Activated naive CD8-positive, alpha-beta T cell treated with anti-CD3 and anti-CD28 coated beads, Interleukin-2, amount 10 ng/mL, durations not matched to agents 7 days and 5 days (primary cell): ENCODE results near the gene LEPR. TPM values are rescaled to one million over a fixed set of nuclear protein-coding genes. Genes with fewer than 3 reads are reported as not detected.

Experiments used
- ATAC-seq: fragments of 150-1000 bp; cut with Tn5 transposase; one replicate; pipeline ENCODE4 v1.10.0; 2021; ENCODE audit warnings: low read depth, moderate library complexity
- POLR2A ChIA-PET: fragments of 350-600 bp; sonication (Branson Sonifier 250); formaldehyde crosslinking; loops from one replicate; lab custom pipeline; 2021; ENCODE audit warnings: antibody characterized with exemption; lab: Charles Lee
- DNase-seq: peaks from one replicate; pipeline ENCODE4 v3.0.0; 2021
- H3K27ac Mint-ChIP-seq: one replicate; pipeline ENCODE4 v1.8.0; 2022; ENCODE audit warnings: mild to moderate bottlenecking, mixed read lengths
- H3K27me3 Mint-ChIP-seq: one replicate; pipeline ENCODE4 v1.8.0; 2022; ENCODE audit warnings: mild to moderate bottlenecking, moderate library complexity, mixed read lengths
- H3K36me3 Mint-ChIP-seq: one replicate; pipeline ENCODE4 v1.8.0; 2021; ENCODE audit warnings: mild to moderate bottlenecking, mixed read lengths
- H3K4me1 Mint-ChIP-seq: one replicate; pipeline ENCODE4 v1.8.0; 2021; ENCODE audit warnings: mixed read lengths
- H3K4me3 Mint-ChIP-seq: one replicate; pipeline ENCODE4 v1.8.0; 2022; ENCODE audit warnings: mild to moderate bottlenecking, moderate library complexity, mixed read lengths
- H3K9me3 Mint-ChIP-seq: one replicate; pipeline ENCODE4 v1.8.0; 2021; ENCODE audit warnings: mixed read lengths
- total RNA-seq, 2 experiments: library from RNA; stranded (reverse); gene quantifications; one replicate each; pipeline ENCODE4 v1.2.3, GENCODE V29; 2021

The LEPR gene
- total RNA-seq, 2 experiments from 2014 or later = 1.9 to 2.8 TPM

- H3K27ac Mint-ChIP-seq = no peak overlapping the region
- POLR2A ChIA-PET = no interaction called here
- no peaks in the 10 kb centered on the region for H3K36me3 Mint-ChIP-seq
- DNase-seq (no peak), ATAC-seq (no peak)
- H3K9me3 Mint-ChIP-seq = no peaks in the 10 kb centered on the region
- no peak overlapping the region for H3K4me3 Mint-ChIP-seq
- H3K27me3 Mint-ChIP-seq = peaks cover 15% of the 10 kb centered on the region
- peaks cover 8% of the 10 kb centered on the region for H3K4me1 Mint-ChIP-seq
These were observed 2.7 kb upstream of the LEPR start for GRCh38 chr1:65417729-65418128.

- no peak overlapping the region for H3K27ac Mint-ChIP-seq
- peaks cover 12% of the 10 kb centered on the region for H3K27me3 Mint-ChIP-seq
These were observed 1.8 kb upstream of the LEPR start for GRCh38 chr1:65418522-65419185.

GRCh38 chr1:65419681-65420589 lies 533 bp upstream of the LEPR start:
- peaks cover 13% of the 10 kb centered on the region for H3K4me1 Mint-ChIP-seq
- ATAC-seq = peak; percentile 90
- no peak overlapping the region for H3K4me3 Mint-ChIP-seq
- peaks cover 4% of the 10 kb centered on the region for H3K36me3 Mint-ChIP-seq
- POLR2A ChIA-PET = interaction anchor here (0.6 to 1.6 kb wide), 6 partner anchors 17 to 1634 kb away, joined by 3 to 8 read pairs (median 4); partner anchors contain the start of gene SLC35D1
- no peaks in the 10 kb centered on the region for H3K9me3 Mint-ChIP-seq
- peak; percentile 96 for DNase-seq
- H3K27me3 Mint-ChIP-seq = peaks cover 12% of the 10 kb centered on the region
- H3K27ac Mint-ChIP-seq = peak overlapping the region; percentile 87

More at GRCh38 chr1:65418522-65419185, 1.8 kb upstream of the LEPR start:
- ATAC-seq = no peak
- no peak for DNase-seq
- Mint-ChIP-seq H3K4me3 (peak overlapping the region; percentile 45), H3K4me1 (peaks cover 8% of the 10 kb centered on the region), H3K36me3 (no peaks in the 10 kb centered on the region), H3K9me3 (no peaks in the 10 kb centered on the region)
- POLR2A ChIA-PET = no interaction called here

DNA sequence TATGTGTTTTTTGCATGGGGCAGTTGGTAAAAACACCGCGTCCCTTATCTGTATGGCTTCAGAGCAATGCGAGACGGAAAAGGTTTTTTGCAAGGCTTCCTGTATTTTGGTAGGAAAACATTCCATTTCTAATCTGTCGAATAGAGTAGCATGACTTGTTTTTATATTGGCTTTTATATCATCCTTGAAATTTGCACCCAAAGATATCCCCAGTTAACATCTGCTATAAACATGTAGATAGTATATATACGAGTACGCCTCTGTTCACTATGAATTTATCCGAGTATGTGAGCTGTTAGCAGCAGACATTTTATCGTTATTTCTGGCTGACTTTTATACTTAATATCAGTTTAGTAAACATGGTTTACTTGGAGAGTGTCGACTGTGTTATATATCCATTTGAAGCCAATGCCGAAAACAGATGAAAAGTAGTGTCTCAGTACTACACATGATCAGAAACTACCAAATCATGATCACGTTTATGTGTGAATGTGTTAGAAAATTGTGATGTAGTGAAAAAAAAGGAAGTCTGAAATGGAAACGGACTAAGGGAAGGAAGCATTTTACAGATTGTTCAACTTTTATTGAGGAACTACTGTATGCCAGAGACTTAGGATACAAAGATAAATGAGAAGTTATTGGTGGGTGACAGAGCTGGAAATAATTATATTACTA lies 1.0 kb downstream of the LEPR start:
- Mint-ChIP-seq H3K9me3 (no peaks in the 10 kb centered on the region), H3K27me3 (peaks cover 8% of the 10 kb centered on the region), H3K4me1 (peaks cover 13% of the 10 kb centered on the region), H3K36me3 (peaks cover 18% of the 10 kb centered on the region), H3K27ac (no peak overlapping the region), H3K4me3 (no peak overlapping the region)
- no peak for DNase-seq
- ATAC-seq = no peak
- POLR2A ChIA-PET = no interaction called here

DNA sequence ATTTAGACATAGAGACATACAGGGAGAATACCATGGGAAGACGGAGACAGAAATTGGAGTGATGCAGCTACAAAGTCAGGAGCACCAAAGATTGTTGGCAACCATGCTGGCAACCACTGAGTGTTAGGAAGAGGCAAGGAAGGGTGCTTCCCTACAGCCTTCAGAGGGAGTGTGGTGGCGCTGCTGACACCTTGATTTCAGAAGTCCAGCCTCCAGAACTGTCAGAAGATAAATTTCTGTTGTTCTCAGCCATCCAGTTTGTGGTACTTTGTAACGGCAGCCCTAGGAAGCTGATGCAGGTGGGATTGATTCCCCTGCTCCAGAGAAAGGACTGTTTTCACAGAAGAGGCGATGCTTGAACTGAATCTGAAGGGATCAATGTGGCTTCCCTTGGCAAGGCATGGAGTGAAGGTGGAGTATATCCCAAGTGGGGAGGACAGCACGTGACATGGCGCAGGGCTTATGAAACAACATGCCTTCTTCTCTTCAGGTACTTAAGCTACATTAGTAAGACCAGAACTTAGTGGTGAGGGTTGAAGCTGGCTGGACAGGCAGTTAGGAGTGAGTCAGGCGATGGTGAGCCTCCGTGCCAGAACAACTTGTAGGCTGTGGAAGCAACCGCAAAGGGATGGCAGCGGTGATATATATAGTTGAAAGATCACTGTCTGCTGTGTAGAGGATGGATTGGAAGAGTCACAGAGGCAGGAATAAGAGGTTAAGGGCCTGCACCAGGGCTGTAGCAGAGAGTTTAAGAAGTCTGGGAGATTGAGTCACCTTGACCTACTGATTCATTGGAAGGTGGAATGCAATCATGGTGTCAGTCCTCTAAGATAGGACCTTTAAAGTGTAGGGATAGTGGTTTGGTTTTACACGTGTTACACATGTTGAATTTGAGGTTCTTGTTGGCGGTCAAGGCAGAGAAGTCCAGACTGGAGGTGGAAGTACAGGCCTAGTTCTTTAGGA lies 2.1 kb downstream of the LEPR start:
- DNase-seq (no peak), ATAC-seq (no peak)
- Mint-ChIP-seq H3K9me3 (no peaks in the 10 kb centered on the region), H3K4me3 (no peak overlapping the region), H3K36me3 (peaks cover 18% of the 10 kb centered on the region), H3K4me1 (peaks cover 11% of the 10 kb centered on the region), H3K27me3 (peaks cover 4% of the 10 kb centered on the region), H3K27ac (no peak overlapping the region)
- POLR2A ChIA-PET = no interaction called here

- no peaks in the 10 kb centered on the region for H3K9me3 Mint-ChIP-seq
- no peak overlapping the region for H3K27ac Mint-ChIP-seq
- H3K36me3 Mint-ChIP-seq = peaks cover 20% of the 10 kb centered on the region
- POLR2A ChIA-PET = no interaction called here
- ATAC-seq = no peak
- peaks cover 9% of the 10 kb centered on the region for H3K4me1 Mint-ChIP-seq
- H3K4me3 Mint-ChIP-seq = no peak overlapping the region
- no peak for DNase-seq
- no peaks in the 10 kb centered on the region for H3K27me3 Mint-ChIP-seq
These were observed 3.6 kb downstream of the LEPR start for GRCh38 chr1:65423884-65424572.

DNA sequence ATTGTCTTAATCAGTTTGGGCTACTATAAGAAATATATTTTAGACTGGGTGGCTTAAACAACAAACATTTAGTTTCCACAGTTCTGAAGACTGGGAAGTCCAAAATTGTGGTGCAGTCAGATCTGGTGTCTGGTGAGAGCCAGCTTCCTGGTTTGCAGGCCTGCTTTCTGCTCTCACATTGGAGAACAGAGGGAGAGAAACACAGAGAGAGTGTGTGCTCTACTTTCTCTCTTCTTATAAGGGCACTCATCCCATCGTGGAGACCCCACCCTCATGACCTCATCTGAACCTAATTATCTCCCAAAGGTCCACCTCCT lies 4.1 kb downstream of the LEPR start:
- no peaks in the 10 kb centered on the region for H3K9me3 Mint-ChIP-seq
- H3K36me3 Mint-ChIP-seq = peaks cover 21% of the 10 kb centered on the region
- peaks cover 7% of the 10 kb centered on the region for H3K4me1 Mint-ChIP-seq
- no peak for DNase-seq
- no peak overlapping the region for H3K27ac Mint-ChIP-seq
- ATAC-seq = no peak
- no peaks in the 10 kb centered on the region for H3K27me3 Mint-ChIP-seq
- POLR2A ChIA-PET = no interaction called here
- no peak overlapping the region for H3K4me3 Mint-ChIP-seq

DNA sequence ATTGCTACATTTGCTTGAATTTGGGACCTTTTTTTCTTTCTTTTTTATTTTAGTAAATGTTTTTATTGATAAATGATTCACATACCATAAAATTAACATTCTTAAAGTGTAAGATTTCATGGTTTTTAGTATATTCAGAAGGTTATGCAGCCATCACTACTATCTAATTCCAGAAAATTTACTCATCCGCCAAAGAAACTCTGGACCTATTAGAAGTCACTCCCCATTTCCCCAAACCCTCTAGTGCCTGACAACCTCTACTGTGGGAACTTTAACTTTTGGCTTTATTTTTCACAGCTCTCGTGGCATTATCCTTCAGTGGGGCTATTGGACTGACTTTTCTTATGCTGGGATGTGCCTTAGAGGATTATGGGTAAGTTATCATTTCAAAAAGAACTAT lies 4.5 kb downstream of the LEPR start:
- H3K4me3 Mint-ChIP-seq = no peak overlapping the region
- no peak overlapping the region for H3K27ac Mint-ChIP-seq
- H3K9me3 Mint-ChIP-seq = no peaks in the 10 kb centered on the region
- no peaks in the 10 kb centered on the region for H3K27me3 Mint-ChIP-seq
- DNase-seq (no peak), ATAC-seq (no peak)
- POLR2A ChIA-PET = no interaction called here
- H3K36me3 Mint-ChIP-seq = peaks cover 24% of the 10 kb centered on the region
- H3K4me1 Mint-ChIP-seq = peaks cover 8% of the 10 kb centered on the region

- ATAC-seq = no peak
- POLR2A ChIA-PET = no interaction called here
- H3K4me3 Mint-ChIP-seq = no peak overlapping the region
- H3K36me3 Mint-ChIP-seq = peaks cover 25% of the 10 kb centered on the region
- no peak overlapping the region for H3K27ac Mint-ChIP-seq
- peaks cover 8% of the 10 kb centered on the region for H3K4me1 Mint-ChIP-seq
- no peaks in the 10 kb centered on the region for H3K27me3 Mint-ChIP-seq
- no peak for DNase-seq
- no peaks in the 10 kb centered on the region for H3K9me3 Mint-ChIP-seq
These were observed 5.2 kb downstream of the LEPR start for GRCh38 chr1:65425697-65426096.

- ATAC-seq (no peak), DNase-seq (no peak)
- Mint-ChIP-seq H3K4me1 (peaks cover 10% of the 10 kb centered on the region), H3K27ac (no peak overlapping the region), H3K27me3 (no peaks in the 10 kb centered on the region), H3K4me3 (no peak overlapping the region), H3K9me3 (no peaks in the 10 kb centered on the region), H3K36me3 (peaks cover 26% of the 10 kb centered on the region)
- POLR2A ChIA-PET = no interaction called here
These were observed 8.6 kb downstream of the LEPR start for GRCh38 chr1:65429078-65429477.

DNA sequence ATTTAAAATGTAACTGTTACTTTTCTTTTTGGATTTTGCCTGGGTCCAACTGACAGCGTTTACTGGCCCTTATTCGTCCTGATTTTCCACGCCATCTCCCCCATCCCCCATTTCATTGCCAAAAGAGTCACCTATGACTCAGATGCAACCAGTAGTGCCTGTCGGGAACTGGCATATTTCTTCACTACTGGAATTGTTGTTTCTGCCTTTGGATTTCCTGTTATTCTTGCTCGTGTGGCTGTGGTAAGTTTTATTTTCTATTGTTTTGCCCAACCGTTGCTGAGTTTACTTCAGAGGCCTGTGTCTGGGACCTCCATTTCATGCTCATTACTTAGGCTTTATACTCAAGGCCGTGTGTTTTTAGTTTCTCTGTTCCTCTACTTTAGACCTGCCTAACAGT lies 9.3 kb downstream of the LEPR start:
- no peak for ATAC-seq
- Mint-ChIP-seq H3K27ac (no peak overlapping the region), H3K36me3 (peaks cover 24% of the 10 kb centered on the region), H3K4me1 (peaks cover 8% of the 10 kb centered on the region), H3K27me3 (no peaks in the 10 kb centered on the region), H3K4me3 (no peak overlapping the region), H3K9me3 (no peaks in the 10 kb centered on the region)
- DNase-seq = no peak
- POLR2A ChIA-PET = no interaction called here

DNA sequence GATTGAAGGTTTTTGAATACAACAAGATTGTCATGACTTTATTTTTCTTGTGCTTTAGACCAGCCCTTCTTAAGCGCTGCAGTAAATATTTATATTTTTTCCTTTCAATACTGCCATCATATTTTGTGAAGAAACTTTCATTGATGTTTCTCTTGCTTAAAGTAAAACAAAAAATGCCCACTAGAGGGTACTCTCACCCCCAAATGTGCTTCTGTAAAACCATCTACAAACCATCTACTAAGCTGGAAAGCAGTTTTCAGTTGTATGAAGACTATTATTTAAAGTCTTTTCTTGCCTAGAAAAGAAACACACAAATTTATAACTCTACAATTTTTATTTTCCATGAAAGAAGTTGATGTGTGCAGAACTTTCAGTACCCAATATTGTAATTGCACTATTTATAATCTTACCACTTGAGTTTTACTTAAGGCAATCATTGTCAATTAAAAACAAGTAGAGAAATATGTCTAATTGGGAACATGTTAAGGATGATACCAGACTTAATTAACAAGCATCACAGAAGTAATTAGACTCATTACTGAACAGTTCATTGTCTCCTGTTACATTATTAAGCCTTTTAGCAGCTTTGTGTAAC lies 10.7 kb downstream of the LEPR start:
- no peak for DNase-seq
- Mint-ChIP-seq H3K27me3 (no peaks in the 10 kb centered on the region), H3K4me1 (peaks cover 9% of the 10 kb centered on the region), H3K9me3 (no peaks in the 10 kb centered on the region), H3K36me3 (peaks cover 15% of the 10 kb centered on the region), H3K4me3 (no peak overlapping the region), H3K27ac (no peak overlapping the region)
- peak; percentile 56 for ATAC-seq
- POLR2A ChIA-PET = no interaction called here
